Thoracic aorta (tissue), 2 donors: ENCODE data around the gene B4GALT1. TPM values are rescaled to one million over a fixed set of nuclear protein-coding genes. Genes with fewer than 3 reads are reported as not detected.
A peak's percentile ranks its signal among the peaks of the same experiment; 100 is the strongest.
"Not testable (repeated sequence)": the region's sequence is repeated elsewhere in the genome, so short reads cannot be mapped to it uniquely, and the experiment has no call there.

ENCODE experiments used
- ATAC-seq: fragments of 150-250 bp; one replicate; pipeline ENCODE4 v1.8.0; 2017; ENCODE audit warnings: low read depth; ENCODE audit not compliant: insufficient number of reproducible peaks, low FRiP score
- DNase-seq: peaks from one replicate; pipeline ENCODE4 v3.0.0-alpha.2; 2020; ENCODE audit warnings: low spot score
- H3K27ac ChIP-seq, 2 donors: fragments of 200-600 bp; sonication (generic); 1 replicate in 1 of 2; 2 replicates in 1 of 2; pipeline ENCODE4 v1.5.1; 2016; ENCODE audit warnings: mild to moderate bottlenecking in 2 of 2, moderate library complexity in 2 of 2
- H3K27me3 ChIP-seq: fragments of 200-600 bp; sonication (generic); replicated peaks from 2 replicates; pipeline ENCODE4 v1.6.0; 2016; ENCODE audit warnings: mild to moderate bottlenecking; ENCODE audit not compliant: insufficient read depth
- H3K36me3 ChIP-seq: fragments of 200-600 bp; sonication (generic); one replicate; pipeline ENCODE4 v1.5.1; 2016
- H3K4me1 ChIP-seq, 2 donors: fragments of 200-600 bp; sonication (generic); 1 replicate in 1 of 2; 2 replicates in 1 of 2; pipeline versions ENCODE4 v1.5.1 to v1.6.0; 2016; ENCODE audit warnings: low read depth in 2 of 2, mild to moderate bottlenecking in 1 of 2; ENCODE audit not compliant: control insufficient read depth in 1 of 2
- H3K4me3 ChIP-seq: fragments of 200-600 bp; sonication (generic); 2 replicates; pipeline ENCODE4 v1.5.1; 2016; ENCODE audit warnings: mild to moderate bottlenecking
- H3K9me3 ChIP-seq: fragments of 200-600 bp; sonication (generic); 2 replicates; pipeline ENCODE4 v1.5.1; 2016
- total RNA-seq, 2 donors: library from RNA; depleted of rRNA; stranded (reverse); fragments of >200 nt; gene quantifications; one replicate each; pipeline versions ENCODE4 v1.1.0 to v1.2.3, GENCODE V29; 2016
- TF ChIP-seq, protein P1 (sequence below): fragments of 200-600 bp; sonication (generic); IDR thresholded peaks from one replicate; pipeline ENCODE4 v1.5.1; 2019; ENCODE audit warnings: antibody characterized with exemption

The B4GALT1 gene
- total RNA-seq, 2 donors from 2014 or later = 59.4 to 86.6 TPM

DNA sequence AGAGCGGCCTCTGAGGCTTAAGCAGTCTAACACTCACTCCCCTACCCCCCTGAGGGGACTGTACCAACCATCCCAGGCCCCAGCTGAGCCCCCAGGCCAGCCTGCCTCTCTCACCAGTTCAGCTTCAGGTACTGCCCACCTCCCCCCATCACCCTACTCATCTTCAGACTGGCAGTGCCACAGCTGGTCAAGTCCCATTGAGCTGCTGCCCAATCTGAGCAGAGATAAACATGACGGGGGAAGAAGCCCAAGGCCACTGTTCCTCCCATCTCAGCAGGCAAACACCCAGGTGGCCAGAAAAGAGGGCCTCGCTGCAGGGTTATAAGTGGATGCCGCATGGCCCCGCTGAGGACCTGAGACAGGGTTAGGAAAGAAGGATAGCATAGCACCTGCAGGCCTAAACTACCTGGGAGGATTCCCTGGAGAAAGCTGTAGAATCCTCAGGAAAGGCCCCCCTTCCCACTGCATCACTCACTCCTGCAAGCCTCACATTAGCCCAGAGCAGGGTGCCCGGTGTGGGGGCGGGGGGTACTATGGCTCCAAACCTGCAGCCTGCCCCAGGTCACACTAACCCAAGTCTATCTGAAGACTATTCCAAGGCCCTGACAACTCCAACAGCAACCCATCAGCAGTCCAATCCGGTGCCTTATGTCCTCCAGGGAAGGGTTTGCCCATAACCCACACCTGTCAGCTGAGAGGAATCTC, 3.6 kb downstream of the B4GALT1 start:
- Histone ChIP-seq H3K4me1 (peaks cover 60 to 75% of the 10 kb centered on the region in 2 donors), H3K9me3 (no peaks in the 10 kb centered on the region), H3K36me3 (no peaks in the 10 kb centered on the region), H3K4me3 (peak overlapping the region; percentile 92), H3K27ac (peak overlapping the region; percentile 92 to 97), H3K27me3 (no peaks in the 10 kb centered on the region)
- no peak for DNase-seq
- ATAC-seq = no peak
- TF ChIP-seq, protein P1, sequence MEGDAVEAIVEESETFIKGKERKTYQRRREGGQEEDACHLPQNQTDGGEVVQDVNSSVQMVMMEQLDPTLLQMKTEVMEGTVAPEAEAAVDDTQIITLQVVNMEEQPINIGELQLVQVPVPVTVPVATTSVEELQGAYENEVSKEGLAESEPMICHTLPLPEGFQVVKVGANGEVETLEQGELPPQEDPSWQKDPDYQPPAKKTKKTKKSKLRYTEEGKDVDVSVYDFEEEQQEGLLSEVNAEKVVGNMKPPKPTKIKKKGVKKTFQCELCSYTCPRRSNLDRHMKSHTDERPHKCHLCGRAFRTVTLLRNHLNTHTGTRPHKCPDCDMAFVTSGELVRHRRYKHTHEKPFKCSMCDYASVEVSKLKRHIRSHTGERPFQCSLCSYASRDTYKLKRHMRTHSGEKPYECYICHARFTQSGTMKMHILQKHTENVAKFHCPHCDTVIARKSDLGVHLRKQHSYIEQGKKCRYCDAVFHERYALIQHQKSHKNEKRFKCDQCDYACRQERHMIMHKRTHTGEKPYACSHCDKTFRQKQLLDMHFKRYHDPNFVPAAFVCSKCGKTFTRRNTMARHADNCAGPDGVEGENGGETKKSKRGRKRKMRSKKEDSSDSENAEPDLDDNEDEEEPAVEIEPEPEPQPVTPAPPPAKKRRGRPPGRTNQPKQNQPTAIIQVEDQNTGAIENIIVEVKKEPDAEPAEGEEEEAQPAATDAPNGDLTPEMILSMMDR = no peak

DNA sequence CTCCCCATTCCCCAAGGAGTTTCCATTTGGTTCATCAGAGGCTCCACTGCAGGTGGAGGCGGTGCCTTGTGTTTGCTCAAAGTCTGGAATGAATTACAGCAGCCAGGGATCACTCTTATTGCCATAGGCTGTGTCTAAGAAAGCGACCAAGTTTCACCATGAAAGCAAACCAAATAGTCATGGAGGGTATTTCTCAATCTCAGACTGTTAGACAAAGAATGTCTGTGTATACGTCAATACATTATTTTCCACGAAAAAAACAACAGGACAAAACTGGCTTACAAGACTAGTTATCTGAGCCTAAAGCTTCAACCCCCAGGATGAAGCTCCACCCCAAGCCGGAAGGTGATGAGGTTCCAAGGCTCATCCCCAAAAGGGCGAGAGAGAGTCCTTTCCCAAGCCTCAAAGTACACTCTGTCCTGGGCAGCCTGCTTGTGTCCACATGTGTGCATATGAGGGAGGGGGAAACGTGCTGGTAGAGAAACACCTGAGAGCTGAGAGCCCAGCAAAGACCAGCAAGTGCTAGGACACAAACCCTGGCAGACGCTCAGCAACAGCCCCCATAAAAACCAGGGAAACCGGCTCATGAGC, 4.3 kb downstream of the B4GALT1 start:
- Histone ChIP-seq H3K4me1 (peaks cover 65 to 77% of the 10 kb centered on the region in 2 donors), H3K36me3 (no peaks in the 10 kb centered on the region), H3K27ac (peak overlapping the region; percentile 92 to 97), H3K4me3 (peak overlapping the region; percentile 92), H3K27me3 (no peaks in the 10 kb centered on the region), H3K9me3 (no peaks in the 10 kb centered on the region)
- TF ChIP-seq, protein P1 = no peak
- no peak for DNase-seq
- no peak for ATAC-seq

DNA sequence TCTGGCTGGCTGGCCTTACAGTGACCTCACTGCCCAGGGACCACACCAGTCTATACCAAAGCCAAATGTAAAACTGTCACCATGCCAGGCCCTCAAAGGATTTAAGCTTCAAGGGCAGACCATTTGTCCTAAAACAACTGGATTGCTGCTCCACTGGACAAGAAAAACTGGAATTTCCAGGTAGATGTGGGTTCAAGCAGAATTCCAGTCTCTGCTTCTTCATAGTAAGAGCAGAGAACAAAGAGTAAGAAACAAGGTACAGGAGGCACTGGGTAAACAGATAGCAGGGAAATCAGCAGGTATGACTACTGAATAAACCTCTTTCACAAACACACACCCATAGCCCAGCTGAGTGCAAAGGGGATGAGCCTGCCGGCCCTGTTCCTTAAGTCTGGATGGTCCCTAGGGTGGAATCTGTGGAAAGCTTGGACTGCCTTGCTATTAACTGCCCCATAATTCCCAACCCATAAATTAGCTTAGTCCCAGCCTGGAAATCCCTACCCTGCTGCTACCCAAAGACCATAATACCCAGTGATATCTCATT, 5.5 kb downstream of the B4GALT1 start:
- H3K9me3 ChIP-seq = no peaks in the 10 kb centered on the region
- no peaks in the 10 kb centered on the region for H3K27me3 ChIP-seq
- H3K4me3 ChIP-seq = peak overlapping the region; percentile 92
- TF ChIP-seq, protein P1 = no peak
- no peaks in the 10 kb centered on the region for H3K36me3 ChIP-seq
- DNase-seq = no peak
- peaks cover 73 to 85% of the 10 kb centered on the region in 2 donors for H3K4me1 ChIP-seq
- peak overlapping the region; percentile 92 to 97 for H3K27ac ChIP-seq
- no peak for ATAC-seq

DNA sequence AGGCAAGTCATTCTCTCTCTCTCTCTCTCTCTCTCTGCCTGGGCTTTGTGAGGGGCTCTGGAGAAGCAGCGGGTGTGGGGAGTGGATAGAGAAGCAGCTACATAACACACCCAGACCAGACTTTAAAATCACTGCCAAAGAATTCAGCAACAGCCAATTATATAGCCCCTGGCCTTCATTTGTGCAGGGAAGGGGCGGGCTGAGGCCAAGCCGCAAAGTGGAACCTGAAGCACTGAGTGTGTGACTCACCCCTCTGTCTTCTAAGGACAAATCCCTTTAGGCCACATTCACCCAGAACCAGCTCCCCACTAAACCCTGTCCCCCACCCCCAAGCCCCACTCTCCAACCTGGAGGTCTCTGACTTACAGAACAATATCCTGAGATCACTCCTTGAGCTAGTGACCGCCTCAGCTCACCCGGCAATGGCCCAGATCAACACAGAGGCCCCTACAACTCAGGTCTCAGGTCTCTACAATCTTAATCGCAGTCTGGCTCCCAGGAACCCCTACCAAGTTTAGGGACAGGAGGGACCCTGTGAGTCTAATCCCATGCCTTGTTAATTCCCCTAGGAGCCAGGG, 6.0 kb downstream of the B4GALT1 start:
- Histone ChIP-seq H3K27me3 (no peaks in the 10 kb centered on the region), H3K4me3 (peak overlapping the region; percentile 92), H3K36me3 (no peaks in the 10 kb centered on the region), H3K9me3 (no peaks in the 10 kb centered on the region), H3K4me1 (peaks cover 73 to 90% of the 10 kb centered on the region in 2 donors), H3K27ac (peak overlapping the region; percentile 92 to 97)
- DNase-seq = no peak
- no peak for ATAC-seq
- TF ChIP-seq, protein P1 = no peak

DNA sequence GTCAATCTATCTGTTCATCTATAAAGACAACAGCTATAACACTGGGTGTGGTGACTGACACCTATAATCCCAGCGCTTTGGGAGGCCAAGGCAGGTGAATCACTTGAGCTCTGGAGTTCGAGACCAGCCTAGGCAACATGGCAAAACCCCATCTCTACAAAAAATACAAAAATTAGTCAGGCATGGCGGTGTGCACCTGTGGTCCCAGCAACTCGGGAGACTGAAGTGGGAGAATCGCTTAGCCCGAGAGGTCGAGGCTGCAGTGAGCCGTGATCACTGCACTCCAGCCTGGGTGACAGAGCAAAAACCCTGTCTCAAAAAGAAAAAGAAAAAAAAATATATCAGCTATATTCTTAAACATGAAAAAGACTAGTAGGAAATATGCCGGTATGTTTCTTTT, 6.7 kb downstream of the B4GALT1 start:
- not testable (repeated sequence) for H3K36me3 ChIP-seq, H3K9me3 ChIP-seq, H3K27me3 ChIP-seq, DNase-seq, ATAC-seq
- H3K4me3 ChIP-seq = peak overlapping the region; percentile 42
- peak overlapping the region; percentile 92 to 97 for H3K27ac ChIP-seq
- H3K4me1 ChIP-seq = peaks cover 73 to 97% of the 10 kb centered on the region in 2 donors
